IPS-18c (cell line): Measurements from ENCODE around the gene SPTLC1.

Source experiments
- H3K4me3 ChIP-seq: 2 replicates; pipeline ENCODE4 v1.7.0; 2013; ENCODE audit warnings: low read depth, mild to moderate bottlenecking, low read length, moderate library complexity; ENCODE audit not compliant: insufficient read depth
- H3K9me3 ChIP-seq: one replicate; pipeline ENCODE4 v1.6.1; 2013; ENCODE audit warnings: mild to moderate bottlenecking, low read length, moderate library complexity; ENCODE audit not compliant: control insufficient read depth, insufficient read depth

The SPTLC1 gene

DNA sequence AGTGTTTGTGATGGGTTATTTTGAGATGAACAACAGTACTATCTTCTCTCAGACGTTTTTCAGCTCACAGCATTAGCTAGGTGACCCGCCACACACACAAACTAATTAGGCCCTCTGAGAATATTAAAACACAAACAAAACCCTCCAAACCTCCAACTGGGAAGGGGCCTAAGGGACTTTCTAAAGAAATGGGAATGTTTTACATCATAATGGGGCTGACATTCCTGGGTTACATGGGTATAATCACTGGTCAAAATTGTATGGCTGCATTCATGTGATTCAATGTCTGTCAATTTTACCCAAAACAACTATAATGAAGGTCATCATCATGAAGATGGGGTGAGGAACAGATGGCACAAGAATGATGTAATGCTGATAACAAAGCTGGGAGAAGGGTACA, 59.6 kb downstream of the SPTLC1 start:
- H3K4me3 ChIP-seq, result no peak overlapping the region

GRCh38 chr9:92048924-92049625, 66.1 kb downstream of the SPTLC1 start:
- Histone ChIP-seq H3K9me3 (no peaks in the 10 kb centered on the region), H3K4me3 (no peak overlapping the region)

More for the DNA sequence above, 59.6 kb downstream of the SPTLC1 start:
- H3K9me3 ChIP-seq, result no peaks in the 10 kb centered on the region

DNA sequence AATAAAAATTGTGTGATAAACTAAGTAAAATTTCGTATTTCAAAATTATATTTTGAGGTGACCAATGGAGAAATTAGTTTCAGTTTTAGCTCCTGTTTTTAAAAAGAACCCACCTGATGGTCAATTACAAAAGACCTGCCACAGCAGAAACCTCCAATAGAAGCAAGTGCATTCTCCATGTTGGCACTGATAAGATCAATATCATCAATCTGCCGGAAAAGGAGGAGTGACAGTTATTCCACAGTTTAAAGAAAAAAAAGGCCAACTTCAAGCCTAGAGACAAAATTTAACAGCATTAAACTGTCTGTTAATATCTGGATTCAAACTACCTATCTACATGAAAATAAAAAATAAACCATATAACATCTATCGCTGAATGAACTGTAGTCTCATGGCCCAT, 67.7 kb downstream of the SPTLC1 start:
- no peaks in the 10 kb centered on the region for H3K9me3 ChIP-seq
- H3K4me3 ChIP-seq, result no peak overlapping the region

GRCh38 chr9:92046676-92047075, 68.5 kb downstream of the SPTLC1 start:
- no peaks in the 10 kb centered on the region for H3K9me3 ChIP-seq
- no peak overlapping the region for H3K4me3 ChIP-seq

- Histone ChIP-seq H3K9me3 (no peaks in the 10 kb centered on the region), H3K4me3 (no peak overlapping the region)
These were observed 70.3 kb downstream of the SPTLC1 start for GRCh38 chr9:92044936-92045335.

DNA sequence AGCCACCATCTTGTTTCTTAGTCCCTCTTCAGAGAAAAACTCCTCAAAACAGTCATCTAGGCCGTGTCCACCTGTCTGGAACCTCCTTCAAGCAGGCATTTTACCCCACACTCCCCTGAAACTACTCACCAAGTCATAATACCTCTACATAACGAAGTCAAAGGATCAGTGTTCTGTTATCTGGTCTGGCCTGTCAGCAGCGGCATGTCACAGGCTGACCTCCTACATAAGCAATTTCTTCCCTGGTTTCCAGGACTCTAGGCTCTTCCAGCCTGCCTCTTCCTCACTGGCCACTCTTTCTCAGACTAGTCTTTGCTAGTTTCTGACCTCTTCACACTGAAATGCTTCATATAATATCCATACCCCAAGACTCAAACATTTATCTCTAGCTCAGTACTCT, 72.2 kb downstream of the SPTLC1 start:
- H3K9me3 ChIP-seq, result no peaks in the 10 kb centered on the region

DNA sequence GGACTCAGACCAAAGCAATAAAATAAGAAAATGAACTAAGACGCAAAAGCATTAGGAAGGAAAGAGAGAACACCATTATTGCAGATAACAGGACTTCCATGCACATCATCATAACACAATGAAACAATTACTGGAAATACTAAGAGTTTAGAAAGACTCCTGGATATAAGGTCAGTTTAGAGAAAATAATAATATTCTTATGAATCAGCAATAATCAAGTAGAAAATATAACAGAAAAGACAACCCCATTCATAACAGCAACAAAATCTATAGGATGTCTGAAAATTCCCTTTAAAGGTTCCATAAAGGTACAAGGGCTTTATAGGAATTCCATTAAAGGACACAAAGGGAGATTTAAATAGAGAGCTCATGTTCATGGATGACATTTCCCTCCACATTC, 73.0 kb downstream of the SPTLC1 start:
- H3K4me3 ChIP-seq, result no peak overlapping the region
- no peaks in the 10 kb centered on the region for H3K9me3 ChIP-seq

More for the DNA sequence above, 72.2 kb downstream of the SPTLC1 start:
- H3K4me3 ChIP-seq, result no peak overlapping the region

DNA sequence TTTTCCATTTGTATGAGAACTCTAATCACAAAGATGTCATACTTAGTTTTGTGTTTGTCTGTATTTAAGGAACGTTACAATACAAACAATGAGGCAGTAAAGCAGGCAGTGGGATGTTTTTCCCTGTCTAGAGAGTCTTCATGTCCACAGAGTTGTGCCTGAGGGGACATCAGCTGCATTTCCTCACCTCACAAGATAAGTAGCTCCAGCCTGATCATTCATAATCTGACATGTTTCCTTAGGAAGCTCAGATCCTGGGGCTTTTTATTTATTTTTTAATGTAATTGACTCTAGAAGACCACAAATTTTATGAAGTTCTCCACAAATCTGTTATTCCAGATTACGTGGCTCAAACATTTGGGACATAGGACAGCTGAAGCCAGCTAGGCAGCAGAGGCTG, 78.5 kb downstream of the SPTLC1 start:
- H3K4me3 ChIP-seq, result no peak overlapping the region
- H3K9me3 ChIP-seq, result no peaks in the 10 kb centered on the region

DNA sequence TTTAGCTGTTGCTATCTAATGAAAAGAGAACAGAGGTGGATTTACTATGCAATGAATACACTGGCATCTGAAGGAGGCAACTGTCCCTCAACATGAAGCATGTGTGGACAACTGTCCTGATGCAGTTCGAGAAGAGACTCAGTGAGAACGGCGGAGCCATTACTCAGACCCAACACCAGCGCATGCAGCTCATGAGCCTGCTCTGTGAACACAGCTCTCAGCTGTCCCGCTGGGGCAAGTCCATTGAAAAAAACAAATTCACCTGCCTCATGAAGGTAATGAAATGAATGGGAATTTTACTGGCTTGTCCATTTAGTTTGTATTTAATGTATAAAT, 78.8 kb downstream of the SPTLC1 start:
- Histone ChIP-seq H3K4me3 (no peak overlapping the region), H3K9me3 (no peaks in the 10 kb centered on the region)

DNA sequence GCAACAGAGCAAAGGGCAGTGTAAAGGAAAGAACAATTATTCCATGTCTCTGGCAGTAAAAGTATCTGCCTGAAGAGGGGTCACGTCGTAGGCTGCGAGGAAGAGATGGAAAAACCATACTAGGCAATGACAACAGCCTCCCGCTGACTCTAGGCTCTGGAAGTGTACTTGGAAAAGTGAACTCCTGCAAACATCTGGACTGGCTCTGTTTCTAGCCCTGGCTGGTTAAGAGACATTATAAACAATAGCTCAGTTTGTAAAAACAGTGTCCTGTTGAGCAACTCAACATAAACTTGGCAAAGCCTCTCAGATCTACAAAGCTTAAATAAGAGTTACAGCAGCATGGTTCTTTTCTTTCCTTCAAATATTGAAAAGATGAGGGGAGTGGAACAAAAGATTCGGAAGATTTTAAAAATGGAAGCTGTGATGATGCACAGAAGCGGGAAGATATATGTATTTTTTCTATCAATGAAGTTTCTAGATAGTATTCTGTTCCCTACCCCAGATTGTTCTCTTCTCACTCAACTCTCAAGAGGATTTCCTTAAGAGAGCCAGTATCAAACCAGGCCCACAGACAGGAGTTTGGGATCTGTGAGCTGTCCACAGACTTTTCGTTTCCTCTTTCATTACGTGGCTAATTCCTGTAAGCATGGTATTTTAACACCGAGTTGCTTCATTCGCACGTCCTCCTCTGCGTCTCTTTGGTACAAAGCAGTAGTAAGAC, 79.4 kb downstream of the SPTLC1 start:
- no peaks in the 10 kb centered on the region for H3K9me3 ChIP-seq

DNA sequence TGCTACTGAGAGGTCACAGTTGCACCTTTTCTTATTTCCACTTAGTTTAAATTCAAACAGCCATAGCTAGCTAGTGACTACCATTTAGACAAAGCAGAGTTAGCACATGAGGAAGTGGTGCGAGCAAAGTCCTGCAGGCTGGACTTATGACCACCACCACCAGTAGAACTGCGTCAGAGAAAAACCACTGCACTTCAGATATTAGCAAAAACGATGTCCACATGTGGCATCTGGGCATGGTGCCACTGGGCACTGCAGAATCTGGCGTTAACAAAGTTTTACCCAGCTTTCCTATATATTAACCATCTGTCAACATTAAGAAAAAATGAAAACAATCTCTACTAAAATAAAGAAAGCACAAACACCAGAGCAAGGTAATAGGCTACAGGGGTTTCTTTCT, 80.1 kb downstream of the SPTLC1 start:
- no peak overlapping the region for H3K4me3 ChIP-seq

More for the DNA sequence above, 79.4 kb downstream of the SPTLC1 start:
- H3K4me3 ChIP-seq, result no peak overlapping the region

GRCh38 chr9:92033991-92034390, 81.2 kb downstream of the SPTLC1 start:
- H3K9me3 ChIP-seq, result no peaks in the 10 kb centered on the region
- no peak overlapping the region for H3K4me3 ChIP-seq

More for the DNA sequence above, 80.1 kb downstream of the SPTLC1 start:
- H3K9me3 ChIP-seq, result no peaks in the 10 kb centered on the region

DNA sequence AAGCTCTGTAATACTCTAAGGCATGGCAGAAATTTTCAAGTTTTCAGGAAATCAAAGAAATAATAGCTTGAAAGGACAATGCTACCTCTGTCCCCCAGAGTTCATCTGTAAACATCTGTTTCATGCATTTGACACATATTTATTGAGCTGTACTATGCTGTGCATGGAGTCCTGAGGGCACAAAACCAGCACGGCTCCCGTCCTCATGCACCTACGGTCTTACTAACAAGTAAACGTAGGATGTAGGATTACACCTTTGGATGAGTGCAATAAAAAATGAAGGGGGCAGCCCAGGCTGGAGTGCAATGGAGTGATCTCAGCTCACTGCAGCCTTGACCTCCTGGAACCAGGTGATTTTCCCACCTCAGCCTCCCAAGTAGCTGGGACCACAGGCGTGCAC, 81.9 kb downstream of the SPTLC1 start:
- no peak overlapping the region for H3K4me3 ChIP-seq

GRCh38 chr9:92032891-92033290, 82.3 kb downstream of the SPTLC1 start:
- Histone ChIP-seq H3K4me3 (no peak overlapping the region), H3K9me3 (no peaks in the 10 kb centered on the region)

More for the DNA sequence above, 81.9 kb downstream of the SPTLC1 start:
- H3K9me3 ChIP-seq, result no peaks in the 10 kb centered on the region

DNA sequence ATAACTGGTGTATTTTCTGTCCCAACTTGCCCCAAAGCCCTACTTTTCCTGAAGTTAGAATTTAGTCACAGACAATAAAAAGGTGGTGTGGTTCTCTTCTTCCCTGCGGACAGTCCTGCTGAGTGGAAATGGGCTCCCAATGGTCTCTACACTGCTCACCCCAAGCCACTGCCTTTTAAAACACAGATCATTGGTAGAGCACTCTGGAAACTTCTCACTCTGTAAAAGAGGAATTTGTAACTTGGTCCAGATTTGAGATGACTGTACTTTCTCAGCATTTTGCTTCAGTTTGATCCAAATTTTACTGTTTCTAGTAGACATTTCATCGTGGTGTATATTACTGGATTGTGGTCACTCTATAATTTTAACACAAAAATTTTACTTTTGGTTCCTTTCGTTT, 84.8 kb downstream of the SPTLC1 start:
- Histone ChIP-seq H3K4me3 (no peak overlapping the region), H3K9me3 (no peaks in the 10 kb centered on the region)

DNA sequence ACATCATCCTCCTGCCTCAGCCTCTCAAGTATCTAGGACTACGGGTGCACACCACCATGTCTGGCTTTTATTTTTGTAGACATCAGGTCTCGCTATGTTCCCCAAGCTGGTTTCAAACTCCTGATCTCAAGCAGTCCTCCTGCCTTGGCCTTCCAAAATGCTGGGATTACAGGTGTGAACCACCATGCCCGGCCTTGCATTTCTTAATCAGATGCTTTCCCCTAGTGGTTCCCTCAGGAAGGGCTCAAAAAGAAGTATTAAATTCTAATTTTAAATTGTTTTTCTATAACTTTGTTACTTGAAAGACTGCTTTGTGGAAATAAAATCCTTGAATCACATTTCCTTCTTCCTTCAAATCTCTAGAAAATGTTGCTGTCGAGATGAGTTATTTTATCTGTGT, 85.7 kb downstream of the SPTLC1 start:
- Histone ChIP-seq H3K4me3 (no peak overlapping the region), H3K9me3 (no peaks in the 10 kb centered on the region)

DNA sequence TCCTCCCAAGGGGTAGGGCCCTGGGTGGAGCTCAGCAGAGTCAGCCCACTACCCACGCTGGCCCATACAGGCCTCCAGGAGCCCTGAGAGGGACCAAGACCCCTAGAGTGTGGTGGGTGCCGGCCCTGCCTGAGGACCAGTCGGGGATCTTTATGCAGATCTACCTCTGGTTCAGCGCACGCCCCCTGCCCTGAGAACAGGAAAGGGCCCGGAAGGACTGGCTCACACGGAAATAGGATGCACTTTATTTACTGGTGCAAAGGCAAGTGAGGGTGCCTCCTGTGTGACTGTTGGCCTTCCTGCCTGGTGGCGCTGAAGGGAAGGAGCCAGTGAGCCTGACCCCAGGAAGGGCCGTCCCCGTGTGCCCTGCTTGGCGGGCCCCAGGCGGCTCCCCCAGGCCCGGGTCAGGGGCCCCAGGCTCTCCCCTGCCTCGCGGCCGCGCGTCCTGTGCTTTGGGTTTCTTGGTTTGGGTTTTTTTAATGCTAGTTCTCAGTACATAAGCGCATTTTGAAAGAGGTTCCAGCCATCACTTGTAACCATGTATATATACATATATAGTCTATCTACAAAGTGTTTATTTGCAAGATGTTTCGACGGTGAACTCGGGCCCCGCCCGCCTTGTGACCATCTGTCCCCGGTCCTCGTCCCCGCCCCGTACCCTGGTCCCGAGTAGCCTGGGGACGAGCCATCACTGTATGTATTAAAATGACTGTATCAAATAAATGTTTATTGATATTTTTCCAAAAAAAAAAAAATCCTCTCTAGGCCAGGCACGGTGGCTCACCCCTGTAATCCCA, 88.8 kb downstream of the SPTLC1 start:
- no peak overlapping the region for H3K4me3 ChIP-seq
- no peaks in the 10 kb centered on the region for H3K9me3 ChIP-seq
